GM10248 (cell line): ENCODE data around the gene WNT6.

Source experiments
- CTCF ChIA-PET: fragments of 300-600 bp; sonication (Branson Sonifier 250); formaldehyde crosslinking; extraction: SDS; loops from one replicate; lab custom pipeline; 2021; ENCODE audit warnings: antibody characterized with exemption; lab: Yijun Ruan, JAX
- POLR2A ChIA-PET: fragments of 350-650 bp; sonication (Branson Sonifier 250); formaldehyde crosslinking; extraction: SDS; loops from one replicate; lab custom pipeline; 2020; ENCODE audit warnings: antibody characterized with exemption; lab: Yijun Ruan, JAX
- DNase-seq: peaks from one replicate; pipeline ENCODE4 v3.0.0; 2012; ENCODE audit errors: extremely low spot score
- TF ChIP-seq, protein P1 (sequence below): IDR thresholded peaks from 2 replicates; pipeline ENCODE4 v1.5.1; 2012; ENCODE audit warnings: mild to moderate bottlenecking, low read depth; ENCODE audit errors: extremely low read depth, missing control alignments, control extremely low read depth

The WNT6 gene

DNA sequence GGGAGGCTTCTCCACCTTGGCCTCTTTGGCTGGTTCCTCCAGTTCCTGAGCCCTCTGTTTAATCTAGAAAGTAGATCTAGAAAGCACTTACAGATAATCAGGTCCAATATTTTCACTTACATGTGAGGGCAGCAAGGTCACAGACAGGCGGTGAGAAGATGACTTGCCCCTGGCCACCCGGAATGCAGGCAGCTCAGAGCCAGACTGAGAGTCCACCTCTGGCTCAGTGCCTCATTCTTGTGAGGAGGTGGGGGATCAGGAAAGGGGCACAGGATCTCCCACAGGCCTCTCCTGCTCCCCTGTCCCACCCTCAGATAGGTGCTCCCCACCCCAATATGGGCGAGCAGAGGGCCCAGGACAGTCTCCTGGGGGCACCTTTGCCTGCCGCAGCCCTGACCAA is 5.8 kb downstream of the WNT6 start:
- DNase-seq: no peak
- TF ChIP-seq, protein P1, sequence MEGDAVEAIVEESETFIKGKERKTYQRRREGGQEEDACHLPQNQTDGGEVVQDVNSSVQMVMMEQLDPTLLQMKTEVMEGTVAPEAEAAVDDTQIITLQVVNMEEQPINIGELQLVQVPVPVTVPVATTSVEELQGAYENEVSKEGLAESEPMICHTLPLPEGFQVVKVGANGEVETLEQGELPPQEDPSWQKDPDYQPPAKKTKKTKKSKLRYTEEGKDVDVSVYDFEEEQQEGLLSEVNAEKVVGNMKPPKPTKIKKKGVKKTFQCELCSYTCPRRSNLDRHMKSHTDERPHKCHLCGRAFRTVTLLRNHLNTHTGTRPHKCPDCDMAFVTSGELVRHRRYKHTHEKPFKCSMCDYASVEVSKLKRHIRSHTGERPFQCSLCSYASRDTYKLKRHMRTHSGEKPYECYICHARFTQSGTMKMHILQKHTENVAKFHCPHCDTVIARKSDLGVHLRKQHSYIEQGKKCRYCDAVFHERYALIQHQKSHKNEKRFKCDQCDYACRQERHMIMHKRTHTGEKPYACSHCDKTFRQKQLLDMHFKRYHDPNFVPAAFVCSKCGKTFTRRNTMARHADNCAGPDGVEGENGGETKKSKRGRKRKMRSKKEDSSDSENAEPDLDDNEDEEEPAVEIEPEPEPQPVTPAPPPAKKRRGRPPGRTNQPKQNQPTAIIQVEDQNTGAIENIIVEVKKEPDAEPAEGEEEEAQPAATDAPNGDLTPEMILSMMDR: no peak
- ChIA-PET POLR2A (no interaction called here), CTCF (interaction anchor here (1.6 to 5.8 kb wide), 4 partner anchors 11 to 115 kb away, joined by 5 to 39 read pairs (median 7); no protein-coding TSS in a partner anchor)

DNA sequence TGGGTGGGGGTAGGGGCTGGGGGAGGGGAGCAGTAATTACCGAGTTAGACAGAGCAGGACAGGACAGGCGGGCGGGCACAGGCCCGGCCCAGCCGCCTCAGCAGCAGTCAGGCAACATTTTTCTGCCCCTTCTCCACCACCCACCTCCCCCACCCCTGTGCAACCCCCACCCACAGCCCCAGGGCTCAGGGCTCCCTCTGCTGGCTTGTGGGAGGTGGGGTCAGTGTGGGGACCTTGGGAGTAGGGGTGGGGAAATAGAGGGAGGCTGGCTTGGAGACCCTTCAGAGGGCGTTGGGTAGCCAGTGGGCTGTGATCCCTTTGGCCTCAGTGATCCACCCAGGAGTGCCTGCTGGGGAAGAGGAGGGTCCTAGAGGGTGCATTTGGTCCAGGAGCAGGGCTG is 6.4 kb downstream of the WNT6 start:
- TF ChIP-seq, protein P1: no peak
- ChIA-PET CTCF (interaction anchor here (1.0 to 5.8 kb wide), 6 partner anchors 10 to 115 kb away, joined by 3 to 39 read pairs (median 4); no protein-coding TSS in a partner anchor), POLR2A (no interaction called here)
- no peak for DNase-seq

DNA sequence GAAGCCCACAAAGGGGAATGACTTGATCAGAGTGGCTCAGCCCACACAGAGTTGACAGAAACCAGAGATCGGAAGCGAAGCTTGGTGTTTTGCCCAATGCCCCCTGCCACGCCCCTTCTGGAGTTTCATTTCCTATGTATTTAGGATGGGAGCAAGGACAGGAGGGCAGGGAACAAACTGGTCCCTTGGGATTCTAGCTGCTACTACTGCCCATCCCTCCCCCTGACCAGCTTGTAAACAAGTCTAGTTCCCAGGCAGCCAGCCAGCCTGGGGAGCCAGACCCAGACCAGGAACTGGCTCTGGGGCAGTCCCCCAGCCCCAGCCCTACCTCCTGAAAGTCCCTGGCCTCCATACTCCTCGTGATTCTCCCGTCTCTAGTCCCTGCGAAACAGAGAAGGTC is 8.3 kb downstream of the WNT6 start:
- no peak for DNase-seq
- ChIA-PET POLR2A (no interaction called here), CTCF (interaction anchor here (0.9 to 23.0 kb wide), 6 partner anchors 9 to 42 kb away, joined by 3 to 916 read pairs (median 6); partner anchors contain the start of gene WNT10A)
- TF ChIP-seq, protein P1: no peak

DNA sequence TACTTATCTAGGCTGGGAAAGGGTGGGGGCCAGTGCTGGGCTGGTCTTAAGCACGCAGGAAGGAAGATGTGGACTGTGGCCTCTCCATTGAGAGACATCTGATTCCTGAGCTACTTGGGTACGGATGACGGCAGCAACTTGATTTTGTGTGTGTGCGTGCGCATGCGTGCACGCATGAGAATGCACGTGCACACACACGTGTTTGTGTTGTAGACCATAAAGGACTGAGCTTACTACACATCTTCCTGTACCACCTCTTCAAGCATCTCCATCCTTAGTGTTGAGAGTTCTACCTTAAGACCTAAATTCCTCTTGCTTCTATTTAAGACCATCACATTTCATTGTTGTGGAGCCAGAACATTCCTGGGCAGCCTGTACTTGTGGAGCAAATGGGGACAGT is 9.5 kb downstream of the WNT6 start:
- DNase-seq: no peak
- CTCF ChIA-PET: interaction anchor here (0.6 to 23.0 kb wide), 12 partner anchors 8 to 250 kb away, joined by 3 to 916 read pairs (median 3); no protein-coding TSS in a partner anchor
- POLR2A ChIA-PET: no interaction called here
- TF ChIP-seq, protein P1: no peak

DNA sequence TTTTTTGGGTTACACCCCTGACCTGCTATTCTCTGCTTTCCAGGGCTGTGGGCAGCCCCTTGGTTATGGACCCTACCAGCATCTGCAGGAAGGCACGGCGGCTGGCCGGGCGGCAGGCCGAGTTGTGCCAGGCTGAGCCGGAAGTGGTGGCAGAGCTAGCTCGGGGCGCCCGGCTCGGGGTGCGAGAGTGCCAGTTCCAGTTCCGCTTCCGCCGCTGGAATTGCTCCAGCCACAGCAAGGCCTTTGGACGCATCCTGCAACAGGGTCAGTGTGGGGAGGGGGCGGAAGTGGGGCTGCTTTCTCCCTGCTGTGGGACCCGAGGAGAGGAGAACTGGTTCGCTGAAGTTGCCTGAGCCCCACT is 11.4 kb downstream of the WNT6 start:
- ChIA-PET POLR2A (no interaction called here), CTCF (interaction anchor here (1.2 to 23.0 kb wide), 4 partner anchors 7 to 109 kb away, joined by 4 to 916 read pairs (median 16); no protein-coding TSS in a partner anchor)
- DNase-seq: no peak
- TF ChIP-seq, protein P1: no peak

DNA sequence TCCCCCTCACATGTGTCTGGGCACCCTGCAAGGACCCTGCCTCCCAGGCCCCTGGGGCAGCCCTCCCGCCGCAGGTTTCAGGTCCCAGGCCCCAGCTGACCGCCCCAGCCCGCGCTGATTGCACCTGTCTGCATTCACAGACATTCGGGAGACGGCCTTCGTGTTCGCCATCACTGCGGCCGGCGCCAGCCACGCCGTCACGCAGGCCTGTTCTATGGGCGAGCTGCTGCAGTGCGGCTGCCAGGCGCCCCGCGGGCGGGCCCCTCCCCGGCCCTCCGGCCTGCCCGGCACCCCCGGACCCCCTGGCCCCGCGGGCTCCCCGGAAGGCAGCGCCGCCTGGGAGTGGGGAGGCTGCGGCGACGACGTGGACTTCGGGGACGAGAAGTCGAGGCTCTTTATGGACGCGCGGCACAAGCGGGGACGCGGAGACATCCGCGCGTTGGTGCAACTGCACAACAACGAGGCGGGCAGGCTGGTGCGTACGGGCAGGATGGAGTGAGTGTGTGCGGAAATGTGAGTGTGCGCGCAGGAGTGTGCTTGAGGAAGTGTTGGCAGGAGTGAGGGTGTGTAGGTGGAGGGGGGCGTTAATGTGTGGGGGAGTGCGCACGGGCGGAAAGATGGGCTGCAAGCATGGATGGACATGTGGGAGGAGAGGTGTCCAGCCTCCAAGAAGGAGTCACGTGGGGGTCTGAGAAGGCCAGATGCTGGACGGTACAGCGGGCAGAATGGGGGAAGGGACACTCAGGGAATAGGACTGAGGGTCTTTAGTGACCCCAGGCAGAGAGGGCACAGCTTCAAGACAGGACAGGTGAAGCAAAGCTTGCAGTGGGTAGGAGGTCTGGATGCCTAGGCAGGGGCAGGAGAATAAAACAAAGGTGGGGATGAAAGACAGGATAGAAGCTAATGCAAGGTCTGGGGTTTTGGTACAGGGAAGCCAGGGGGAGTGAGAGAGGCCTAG is 12.0 kb downstream of the WNT6 start:
- TF ChIP-seq, protein P1: no peak
- DNase-seq: no peak
- POLR2A ChIA-PET: no interaction called here
- CTCF ChIA-PET: interaction anchor here (0.9 to 23.0 kb wide), 6 partner anchors 8 to 109 kb away, joined by 3 to 916 read pairs (median 5); no protein-coding TSS in a partner anchor
